ENCODE results near the gene SPATS2. TPM values are rescaled to one million over a fixed set of nuclear protein-coding genes. Genes with fewer than 3 reads are reported as not detected.

SPATS2 gene
- total and polyA plus RNA-seq, 10 of the 15 experiments (the other 5 are each of a cell fraction or from before 2014, with no cell fraction given), result 9.0 to 54.2 (median 27.5) TPM

- H3K27ac ChIP-seq (ENCODE audit: control insufficient read depth, insufficient read depth), result no peak overlapping the region
- WGBS (ENCODE audit: insufficient coverage, insufficient replicate concordance, low lambda C conversion rate, missing lambda C conversion rate), result 98% methylated on average over 2 of the region's 2 CpGs
- no peak for TF ChIP-seq ZNF217 (IDR thresholded peaks at IDR 0.05)
- no peak for TF ChIP-seq ZBTB40 (IDR thresholded peaks at IDR 0.05; ENCODE audit: borderline replicate concordance)
- no peak for TF ChIP-seq ZNF24 (IDR thresholded peaks at IDR 0.05)
- TF ChIP-seq ZBTB33 (IDR thresholded peaks at IDR 0.05), result no peak
- no peak for TF ChIP-seq CBFB (IDR thresholded peaks at IDR 0.05; ENCODE audit: low read depth)
- no peak for TF ChIP-seq KAT2A (conservative IDR thresholded peaks at IDR 0.05; ENCODE audit: control insufficient read depth, low read depth, low read length)
- no peak for TF ChIP-seq RAD51 (IDR thresholded peaks at IDR 0.05)
- no peak for TF ChIP-seq LARP7 (IDR thresholded peaks at IDR 0.05)
- TF ChIP-seq KDM1A (IDR thresholded peaks at IDR 0.05; ENCODE audit: borderline replicate concordance), result no peak
- no peak for TF ChIP-seq IRF4 (IDR thresholded peaks at IDR 0.05; ENCODE audit: low read depth, low read length)
- TF ChIP-seq ZZZ3 (IDR thresholded peaks at IDR 0.05; ENCODE audit: control insufficient read depth, insufficient read length, low read depth), result no peak
- TF ChIP-seq SMC3 (IDR thresholded peaks at IDR 0.05; ENCODE audit: borderline replicate concordance, low read length), result no peak
- no peak for TF ChIP-seq SUPT20H (IDR thresholded peaks at IDR 0.05; ENCODE audit: borderline replicate concordance, control insufficient read depth, low read depth, low read length)
- no peak for TF ChIP-seq RCOR1 (conservative IDR thresholded peaks at IDR 0.05; ENCODE audit: low read depth, low read length)
- intact Hi-C loops (cut with micrococcal nuclease; ENCODE audit: unreplicated experiment), result no loop called here
- SMC1A ChIA-PET (ENCODE audit: uncharacterized antibody, unreplicated experiment), result interaction anchor here (0.7 to 1.8 kb wide), 3 partner anchors 13 to 137 kb away, joined by 3 to 5 read pairs (median 4); no protein-coding TSS in a partner anchor
- H3K27me3 ChIP-seq (replicated peaks in 1 of 2; ENCODE audit: control insufficient read depth in 2 of 2, insufficient read depth in 2 of 2, low read length in 1 of 2), result no peaks in the 10 kb centered on the region
- POLR2A ChIA-PET, result interaction anchor here (0.6 kb wide), 1 partner anchor 101 kb away, joined by 5 read pairs; no protein-coding TSS in a partner anchor
- RAD21 ChIA-PET (ENCODE audit: unreplicated experiment), result interaction anchor here (1.0 to 1.1 kb wide), 2 partner anchors 20 to 135 kb away, joined by 3 to 4 read pairs; no protein-coding TSS in a partner anchor
- CTCF ChIA-PET, result interaction anchor here (0.7 to 1.7 kb wide), 6 partner anchors 16 to 146 kb away, joined by 3 to 9 read pairs (median 3); no protein-coding TSS in a partner anchor
- peaks cover 0 to 12% of the 10 kb centered on the region in 2 experiments; a peak in 3 of 4 replicates for H3K36me3 ChIP-seq (ENCODE audit: control insufficient read depth in 2 of 2, insufficient read depth in 2 of 2, low read length in 1 of 2)
- in situ Hi-C loops (cut with MboI), result no loop called here
- H3K4me3 ChIP-seq, result no peak overlapping the region
- FAIRE-seq (no peak), DNase-seq (ENCODE audit: low read depth, low spot score) (no peak), ATAC-seq (no peak)
- H4K20me1 ChIP-seq (ENCODE audit: control insufficient read depth, insufficient read depth), result no peaks in the 10 kb centered on the region
- H3K9ac ChIP-seq (ENCODE audit: control insufficient read depth, insufficient read depth, low read length), result no peak overlapping the region
- no peak overlapping the region for H3K4me2 ChIP-seq (ENCODE audit: control insufficient read depth, insufficient read depth)
- H2AFZ ChIP-seq (ENCODE audit: control insufficient read depth, low read depth, low read length), result no peak overlapping the region
- H3K4me1 ChIP-seq (ENCODE audit: control insufficient read depth, insufficient read depth, low read length), result no peaks in the 10 kb centered on the region
- no TSS peak for BruUV-seq (replicated peaks)
- no peaks in the 10 kb centered on the region for H3K9me3 ChIP-seq (replicated peaks; ENCODE audit: control insufficient read depth, insufficient read depth, low read length)
- no peaks in the 10 kb centered on the region for H3K79me2 ChIP-seq (ENCODE audit: control insufficient read depth, insufficient read depth, low read length)
Observed at GRCh38 chr12:49493900-49494299, 126.6 kb downstream of the SPATS2 start.
